Naive B cell (primary cell): Measurements from ENCODE around the gene GRAMD1B. TPM values are rescaled to one million over a fixed set of nuclear protein-coding genes. Genes with fewer than 3 reads are reported as not detected.

Experiments used
- ATAC-seq, 2 donors: fragments of 150-1000 bp; cut with Tn5 transposase; 2 replicates each; pipeline ENCODE4 v1.10.0; 2021; ENCODE audit warnings: low read depth in 2 of 2, mild to moderate bottlenecking in 2 of 2, moderate library complexity in 2 of 2
- DNase-seq: peaks from one replicate; pipeline ENCODE4 v3.0.0; 2022
- H3K27ac Mint-ChIP-seq, 6 donors: one replicate each; pipeline ENCODE4 v1.8.0; 2020 to 2022; ENCODE audit warnings: mild to moderate bottlenecking in 6 of 6, mixed read lengths in 6 of 6, moderate library complexity in 5 of 6, inconsistent platforms in 2 of 6
- H3K27me3 Mint-ChIP-seq, 3 donors: one replicate each; pipeline ENCODE4 v1.8.0; 2021 to 2022; ENCODE audit warnings: mixed read lengths in 3 of 3, mild to moderate bottlenecking in 1 of 3
- H3K36me3 Mint-ChIP-seq, 2 donors: one replicate each; pipeline ENCODE4 v1.8.0; 2020 to 2022; ENCODE audit warnings: mixed read lengths in 2 of 2, inconsistent platforms in 1 of 2, mild to moderate bottlenecking in 1 of 2
- H3K4me1 Mint-ChIP-seq, 3 donors: one replicate each; pipeline ENCODE4 v1.8.0; 2020 to 2022; ENCODE audit warnings: mixed read lengths in 3 of 3, inconsistent platforms in 1 of 3, mild to moderate bottlenecking in 1 of 3, moderate library complexity in 1 of 3
- H3K4me3 Mint-ChIP-seq, 8 donors: one replicate each; pipeline ENCODE4 v1.8.0; 2020 to 2022; ENCODE audit warnings: mild to moderate bottlenecking in 8 of 8, mixed read lengths in 8 of 8, moderate library complexity in 8 of 8, inconsistent platforms in 2 of 8
- H3K9me3 Mint-ChIP-seq, 7 donors: one replicate each; pipeline ENCODE4 v1.8.0; 2020 to 2022; ENCODE audit warnings: mixed read lengths in 7 of 7, mild to moderate bottlenecking in 5 of 7, inconsistent platforms in 2 of 7, moderate library complexity in 1 of 7
- polyA plus RNA-seq, 6 donors: library from polyadenylated mRNA; unstranded; fragments of 300-500 nt; fragmentation: Illumina TruSeq; gene quantifications; one replicate each; pipeline ENCODE4 v1.2.3, GENCODE V29; 2021; ENCODE audit warnings: low read depth in 6 of 6

GRAMD1B gene
- polyA plus RNA-seq, 6 donors from 2014 or later: 0.84 TPM; not detected in 5

GRCh38 chr11:123479048-123479837 lies 49.2 kb downstream of the GRAMD1B start:
- peaks cover 10 to 38% (median 20%) of the 10 kb centered on the region in 3 donors for H3K4me1 Mint-ChIP-seq
- H3K4me3 Mint-ChIP-seq: peak overlapping the region in 3 of 8 donors; percentile 17 to 51 (median 17)
- peaks cover 0 to 14% (median 6%) of the 10 kb centered on the region in 3 donors for H3K27me3 Mint-ChIP-seq
- ATAC-seq (no peak), DNase-seq (no peak)
- H3K9me3 Mint-ChIP-seq: no peaks in the 10 kb centered on the region
- H3K27ac Mint-ChIP-seq: peak overlapping the region in 1 of 6 donors; percentile 33
- no peaks in the 10 kb centered on the region for H3K36me3 Mint-ChIP-seq

- Mint-ChIP-seq H3K27ac (peak overlapping the region in 4 of 6 donors; percentile 1 to 51 (median 34)), H3K4me1 (peaks cover 18 to 46% (median 28%) of the 10 kb centered on the region in 3 donors), H3K9me3 (no peaks in the 10 kb centered on the region), H3K27me3 (peaks cover 0 to 14% (median 9%) of the 10 kb centered on the region in 3 donors), H3K4me3 (peak overlapping the region in 3 of 8 donors; percentile 1 to 74 (median 11)), H3K36me3 (no peaks in the 10 kb centered on the region)
- DNase-seq (no peak), ATAC-seq (peak in 1 of 2 donors; percentile 47)
These were observed 50.3 kb downstream of the GRAMD1B start for GRCh38 chr11:123480290-123480815.

- DNase-seq: no peak
- ATAC-seq: no peak
- Mint-ChIP-seq H3K4me3 (peak overlapping the region in 3 of 8 donors; percentile 1 to 74 (median 11)), H3K36me3 (no peaks in the 10 kb centered on the region), H3K9me3 (no peaks in the 10 kb centered on the region), H3K27me3 (peaks cover 0 to 14% (median 9%) of the 10 kb centered on the region in 3 donors), H3K27ac (peak overlapping the region in 3 of 6 donors; percentile 1 to 47 (median 10)), H3K4me1 (peaks cover 18 to 46% (median 28%) of the 10 kb centered on the region in 3 donors)
These were observed 50.8 kb downstream of the GRAMD1B start for GRCh38 chr11:123480882-123481281.

GRCh38 chr11:123481640-123482039 lies 51.6 kb downstream of the GRAMD1B start:
- Mint-ChIP-seq H3K9me3 (no peaks in the 10 kb centered on the region), H3K27ac (peak overlapping the region in 4 of 6 donors; percentile 15 to 58 (median 54)), H3K4me1 (peaks cover 18 to 46% (median 28%) of the 10 kb centered on the region in 3 donors), H3K27me3 (peaks cover 0 to 14% (median 9%) of the 10 kb centered on the region in 3 donors), H3K36me3 (no peaks in the 10 kb centered on the region), H3K4me3 (peak overlapping the region in 2 of 8 donors; percentile 38 to 42)
- ATAC-seq: peak in 1 of 2 donors; percentile 45
- DNase-seq: peak; percentile 11

- H3K27me3 Mint-ChIP-seq: peaks cover 0 to 14% (median 10%) of the 10 kb centered on the region in 3 donors
- no peak overlapping the region for H3K27ac Mint-ChIP-seq
- H3K9me3 Mint-ChIP-seq: no peaks in the 10 kb centered on the region
- peaks cover 18 to 46% (median 28%) of the 10 kb centered on the region in 3 donors for H3K4me1 Mint-ChIP-seq
- no peak for ATAC-seq
- H3K4me3 Mint-ChIP-seq: peak overlapping the region in 2 of 8 donors; percentile 54 to 57
- H3K36me3 Mint-ChIP-seq: no peaks in the 10 kb centered on the region
- DNase-seq: no peak
These were observed 52.1 kb downstream of the GRAMD1B start for GRCh38 chr11:123482218-123482617.

GRCh38 chr11:123483058-123483457 lies 53.0 kb downstream of the GRAMD1B start:
- Mint-ChIP-seq H3K4me3 (peak overlapping the region in 1 of 8 donors; percentile 41), H3K27ac (peak overlapping the region in 1 of 6 donors; percentile 79), H3K4me1 (peaks cover 16 to 45% (median 27%) of the 10 kb centered on the region in 3 donors), H3K36me3 (no peaks in the 10 kb centered on the region), H3K27me3 (peaks cover 0 to 13% (median 12%) of the 10 kb centered on the region in 3 donors), H3K9me3 (no peaks in the 10 kb centered on the region)
- DNase-seq: no peak
- ATAC-seq: no peak

GRCh38 chr11:123483466-123483865 lies 53.4 kb downstream of the GRAMD1B start:
- Mint-ChIP-seq H3K27ac (peak overlapping the region in 1 of 6 donors; percentile 67), H3K4me3 (no peak overlapping the region)
- no peak for ATAC-seq

GRCh38 chr11:123484448-123484847 lies 54.4 kb downstream of the GRAMD1B start:
- ATAC-seq (peak; percentile 72), DNase-seq (peak; percentile 41)
- Mint-ChIP-seq H3K4me1 (peaks cover 14 to 41% (median 20%) of the 10 kb centered on the region in 3 donors), H3K27ac (peak overlapping the region in 3 of 6 donors; percentile 6 to 68 (median 66)), H3K36me3 (no peaks in the 10 kb centered on the region), H3K27me3 (peaks cover 0 to 12% (median 0%) of the 10 kb centered on the region in 3 donors), H3K9me3 (no peaks in the 10 kb centered on the region), H3K4me3 (peak overlapping the region in 4 of 8 donors; percentile 26 to 84 (median 74))

More at GRCh38 chr11:123483466-123483865, 53.4 kb downstream of the GRAMD1B start:
- Mint-ChIP-seq H3K27me3 (peaks cover 0 to 12% (median 9%) of the 10 kb centered on the region in 3 donors), H3K4me1 (peaks cover 14 to 41% (median 23%) of the 10 kb centered on the region in 3 donors), H3K36me3 (no peaks in the 10 kb centered on the region), H3K9me3 (no peaks in the 10 kb centered on the region)
- DNase-seq: no peak

GRCh38 chr11:123487157-123487744 lies 57.2 kb downstream of the GRAMD1B start:
- DNase-seq: no peak
- no peak overlapping the region for H3K27ac Mint-ChIP-seq
- no peak overlapping the region for H3K4me3 Mint-ChIP-seq
- H3K27me3 Mint-ChIP-seq: peaks cover 0 to 12% (median 0%) of the 10 kb centered on the region in 3 donors
- H3K9me3 Mint-ChIP-seq: no peaks in the 10 kb centered on the region
- H3K36me3 Mint-ChIP-seq: no peaks in the 10 kb centered on the region
- no peak for ATAC-seq
- H3K4me1 Mint-ChIP-seq: peaks cover 14 to 21% (median 20%) of the 10 kb centered on the region in 3 donors

- no peak overlapping the region for H3K4me3 Mint-ChIP-seq
- H3K27ac Mint-ChIP-seq: no peak overlapping the region
- H3K27me3 Mint-ChIP-seq: peaks cover 0 to 3% (median 0%) of the 10 kb centered on the region in 3 donors
- H3K9me3 Mint-ChIP-seq: no peaks in the 10 kb centered on the region
- H3K36me3 Mint-ChIP-seq: no peaks in the 10 kb centered on the region
- ATAC-seq: no peak
- DNase-seq: no peak
- no peaks in the 10 kb centered on the region for H3K4me1 Mint-ChIP-seq
These were observed 60.5 kb downstream of the GRAMD1B start for GRCh38 chr11:123490527-123490926.

- ATAC-seq (no peak), DNase-seq (no peak)
- Mint-ChIP-seq H3K4me1 (no peaks in the 10 kb centered on the region), H3K9me3 (no peaks in the 10 kb centered on the region), H3K27ac (no peak overlapping the region), H3K27me3 (peaks cover 0 to 3% (median 0%) of the 10 kb centered on the region in 3 donors), H3K36me3 (no peaks in the 10 kb centered on the region), H3K4me3 (no peak overlapping the region)
These were observed 61.2 kb downstream of the GRAMD1B start for GRCh38 chr11:123491241-123491640.

GRCh38 chr11:123493349-123494063 lies 63.4 kb downstream of the GRAMD1B start:
- ATAC-seq: no peak
- H3K27me3 Mint-ChIP-seq: no peaks in the 10 kb centered on the region
- H3K36me3 Mint-ChIP-seq: no peaks in the 10 kb centered on the region
- no peaks in the 10 kb centered on the region for H3K9me3 Mint-ChIP-seq
- peak overlapping the region in 1 of 6 donors; percentile 60 for H3K27ac Mint-ChIP-seq
- no peaks in the 10 kb centered on the region for H3K4me1 Mint-ChIP-seq
- DNase-seq: no peak
- no peak overlapping the region for H3K4me3 Mint-ChIP-seq
